HG03097 (cell line): ENCODE results near the gene KRTAP2-3.
"Not testable (repeated sequence)": the region's sequence is repeated elsewhere in the genome, so short reads cannot be mapped to it uniquely, and the experiment has no call there.

Experiments
- ATAC-seq: cut with Tn5 transposase; IDR thresholded peaks from one replicate; pipeline ENCODE4 v1.9.1; 2021; ENCODE audit not compliant: unreplicated experiment, low FRiP score

KRTAP2-3 gene

DNA sequence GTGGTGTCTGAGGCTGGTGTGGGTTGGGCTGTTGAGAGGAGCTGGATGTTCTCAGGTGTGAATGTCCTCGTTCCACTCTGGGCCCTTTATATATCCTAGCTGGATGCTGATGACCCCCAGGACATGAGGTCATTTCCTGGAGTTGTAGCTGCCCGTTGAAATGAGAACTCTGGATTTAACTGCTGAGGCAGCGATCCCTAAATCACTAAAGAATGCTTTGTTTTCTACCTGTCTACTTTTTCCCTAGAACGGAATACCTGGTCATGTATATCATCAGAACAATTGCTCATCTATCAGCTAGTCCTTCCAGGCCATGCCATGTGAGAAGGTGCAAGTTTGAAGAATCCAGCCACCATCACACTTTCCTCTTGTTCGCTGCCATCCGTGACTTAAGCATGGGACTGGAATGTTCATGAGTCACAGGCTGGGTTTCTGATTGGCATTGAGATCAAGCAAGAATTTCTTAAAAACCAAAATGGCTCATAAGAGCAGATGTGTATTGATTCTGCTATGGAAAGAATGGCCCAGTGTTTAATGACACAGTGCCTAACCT lies at the start of gene KRTAP2-3:
Gene KRTAP2-3, minus strand, starts transcription at position 63 of the 553 bp plus-strand sequence. CDS start 64 bp downstream, outside the sequence.
- ATAC-seq, result no peak

DNA sequence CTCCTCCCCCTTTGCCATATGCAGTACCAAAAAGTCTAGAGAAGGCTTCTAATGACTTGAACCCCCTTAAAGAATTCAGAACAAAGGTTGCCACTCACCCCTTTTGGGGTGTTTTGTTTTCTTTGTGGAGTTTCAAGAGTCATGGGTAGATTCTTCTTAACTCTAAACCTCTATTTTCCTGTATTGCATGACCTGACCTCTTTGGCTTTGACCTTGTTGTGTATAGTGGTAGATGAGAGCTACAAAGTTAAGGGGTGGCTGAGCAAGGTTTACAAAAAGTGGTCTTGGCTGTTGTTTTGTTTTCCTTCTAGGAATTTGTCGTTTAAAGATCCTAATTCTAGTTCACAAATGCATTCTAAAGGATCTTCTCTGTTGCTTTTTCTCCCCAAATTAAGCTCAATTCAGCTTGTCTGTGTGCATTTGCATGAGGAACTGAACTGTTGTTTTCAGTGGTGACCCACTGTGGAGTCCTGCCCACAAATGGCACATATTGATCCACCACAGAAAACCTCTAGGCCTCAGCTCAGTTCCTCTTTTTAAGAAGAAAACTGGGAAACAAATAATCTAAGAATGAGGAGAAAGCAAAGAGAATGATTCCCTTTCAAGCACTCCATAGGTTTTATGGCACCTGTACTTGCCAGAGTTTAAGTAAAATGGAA lies 48.9 kb upstream of the KRTAP2-3 start:
- ATAC-seq, result not testable (repeated sequence)

- no peak for ATAC-seq
Measured at GRCh38 chr17:41107941-41108450, 48.1 kb upstream of the KRTAP2-3 start.

DNA sequence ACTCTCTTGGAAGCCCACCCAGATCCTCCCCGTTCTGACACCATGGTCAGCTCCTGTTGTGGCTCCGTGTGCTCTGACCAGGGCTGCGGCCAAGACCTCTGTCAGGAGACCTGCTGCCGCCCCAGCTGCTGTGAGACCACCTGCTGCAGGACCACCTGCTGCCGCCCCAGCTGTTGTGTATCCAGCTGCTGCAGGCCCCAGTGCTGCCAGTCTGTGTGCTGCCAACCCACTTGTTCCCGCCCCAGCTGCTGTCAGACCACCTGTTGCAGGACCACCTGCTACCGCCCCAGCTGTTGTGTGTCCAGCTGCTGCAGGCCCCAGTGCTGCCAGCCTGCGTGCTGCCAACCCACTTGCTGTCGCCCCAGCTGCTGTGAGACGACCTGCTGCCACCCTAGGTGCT lies 45.4 kb upstream of the KRTAP2-3 start, which contains the start of gene KRTAP4-9:
Gene KRTAP4-9, plus strand, starts transcription at position 43 of the 400 bp plus-strand sequence. Its CDS starts 0 bp downstream, at position 43.
- not testable (repeated sequence) for ATAC-seq

DNA sequence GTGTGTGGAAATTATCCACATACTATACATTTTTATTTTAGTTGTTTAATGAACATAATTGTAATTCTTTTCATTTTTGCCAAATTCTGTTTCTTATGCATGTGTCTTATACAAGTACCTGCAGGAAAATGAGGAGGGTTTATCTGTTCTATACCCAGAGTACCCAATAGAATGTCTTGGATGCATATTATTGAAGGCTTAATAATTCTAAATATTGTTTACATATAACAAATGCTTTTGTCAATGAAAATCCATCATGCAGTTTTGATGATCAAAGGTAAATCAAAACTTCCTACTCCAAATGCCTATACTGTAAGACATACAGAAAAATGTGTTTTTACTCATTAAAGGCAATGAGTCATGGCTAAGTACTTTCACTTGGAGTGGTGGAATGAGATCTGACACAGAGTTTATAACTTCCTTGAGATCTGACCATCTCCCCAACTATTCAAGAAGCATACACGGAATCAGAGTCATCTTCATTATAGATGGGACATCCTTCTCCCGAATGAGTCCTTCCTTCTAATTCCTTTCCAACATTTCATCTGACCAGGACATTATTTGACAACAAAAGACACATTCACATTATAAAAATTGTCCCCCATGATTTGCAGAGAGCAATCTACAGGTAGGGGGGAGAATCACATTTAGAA lies 44.6 kb upstream of the KRTAP2-3 start:
- not testable (repeated sequence) for ATAC-seq

- ATAC-seq, result no peak
Measured at GRCh38 chr17:41103896-41104295, 44.0 kb upstream of the KRTAP2-3 start.

GRCh38 chr17:41101586-41102259 lies 41.8 kb upstream of the KRTAP2-3 start, which contains the start of gene KRTAP4-16:
KRTAP4-16 (minus strand) TSS chr17:41102209; CDS start chr17:41102209, 0 bp downstream.
- no peak for ATAC-seq

DNA sequence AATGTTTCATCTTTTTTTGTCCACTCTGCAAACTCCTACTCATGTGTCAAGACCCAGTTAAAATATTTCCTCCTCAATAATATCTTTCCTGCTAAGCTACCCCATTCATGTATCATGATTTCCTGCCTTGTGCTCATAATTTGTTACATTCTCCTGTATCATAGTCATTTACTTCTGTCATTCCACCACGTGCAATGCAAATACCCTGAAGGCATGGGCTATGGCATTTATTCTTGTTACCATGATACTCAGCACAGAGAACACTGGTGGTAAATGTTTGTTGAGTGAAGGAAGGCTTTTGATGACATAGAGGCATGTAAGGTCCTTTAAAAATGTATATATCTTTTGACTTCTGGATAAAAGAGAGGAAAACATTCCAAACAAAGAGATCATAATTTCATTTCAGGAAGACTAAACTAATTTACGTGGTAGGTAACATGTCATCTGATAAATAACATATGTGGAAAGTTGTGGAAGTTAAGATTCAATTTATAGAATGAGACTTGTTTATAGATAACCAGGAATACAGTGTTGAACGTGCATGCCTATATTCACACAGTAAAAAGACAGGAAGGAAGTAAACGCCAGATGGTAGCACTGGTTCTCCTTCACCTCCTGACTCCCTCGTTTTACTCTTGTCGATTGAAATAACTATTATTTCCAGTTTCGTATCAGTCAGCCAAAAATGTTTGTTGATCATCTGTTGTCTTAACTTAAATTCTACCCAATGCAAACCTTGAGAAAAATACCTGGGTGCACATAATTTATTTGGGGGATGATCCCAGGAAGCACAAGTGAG lies 40.0 kb upstream of the KRTAP2-3 start:
- not testable (repeated sequence) for ATAC-seq

DNA sequence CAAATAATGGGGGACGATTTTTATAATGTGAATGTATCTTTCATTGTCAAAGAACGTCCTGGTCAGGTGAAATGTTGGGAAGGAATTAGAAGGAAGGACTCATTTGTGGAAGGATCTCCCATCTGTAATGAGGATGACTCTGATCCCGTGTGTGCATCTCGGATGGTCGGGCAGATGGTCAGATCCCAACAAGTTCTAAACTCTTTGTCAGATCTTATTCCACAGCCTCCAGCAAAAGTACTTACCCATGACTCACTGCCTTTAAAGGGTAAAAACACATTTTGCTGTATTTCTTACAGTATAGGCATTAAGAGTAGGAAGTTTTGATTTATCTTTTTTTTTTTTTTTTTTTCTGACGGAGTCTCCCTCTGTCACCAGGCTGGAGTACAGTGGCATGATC lies 38.6 kb upstream of the KRTAP2-3 start:
- no peak for ATAC-seq

DNA sequence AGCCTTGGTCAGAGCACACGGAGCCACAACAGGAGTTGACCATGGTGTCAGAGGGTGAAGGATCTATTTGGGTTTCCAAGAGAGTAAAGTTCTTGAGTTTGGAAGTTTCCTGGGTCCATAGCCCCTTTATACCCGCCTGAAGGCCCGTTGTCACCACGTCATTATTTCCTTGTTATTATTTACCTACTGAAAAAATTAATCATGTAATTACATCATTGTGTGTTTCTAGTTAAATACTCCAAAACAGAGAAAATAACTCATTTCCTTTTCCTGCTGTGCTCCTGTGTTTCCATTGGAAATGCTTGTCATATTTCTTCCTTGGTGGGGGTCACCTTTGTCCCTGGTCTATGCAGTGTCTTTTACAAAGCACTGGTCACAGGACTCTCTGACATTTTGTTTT lies 38.1 kb upstream of the KRTAP2-3 start, which contains the start of gene KRTAP4-8:
Gene KRTAP4-8, minus strand, starts transcription at position 101 of the 400 bp plus-strand sequence. Its CDS starts 58 bp downstream, at position 43.
- no peak for ATAC-seq

- ATAC-seq, result no peak
Measured at GRCh38 chr17:41096055-41096454, 36.1 kb upstream of the KRTAP2-3 start.

- ATAC-seq, result not testable (repeated sequence)
Measured at GRCh38 chr17:41088760-41089352, 28.9 kb upstream of the KRTAP2-3 start.

- not testable (repeated sequence) for ATAC-seq
Measured at GRCh38 chr17:41084100-41084856, 24.4 kb upstream of the KRTAP2-3 start, which contains the start of gene KRTAP4-7. KRTAP4-7 (plus strand) TSS chr17:41084150; CDS start chr17:41084207, 57 bp downstream.

- not testable (repeated sequence) for ATAC-seq
Measured at GRCh38 chr17:41083427-41083826, 23.5 kb upstream of the KRTAP2-3 start.

GRCh38 chr17:41082626-41083025 lies 22.7 kb upstream of the KRTAP2-3 start:
- ATAC-seq, result no peak

- ATAC-seq, result no peak
Measured at GRCh38 chr17:41076788-41077187, 16.9 kb upstream of the KRTAP2-3 start.

- no peak for ATAC-seq
Measured at GRCh38 chr17:41073676-41074075, 13.8 kb upstream of the KRTAP2-3 start.

GRCh38 chr17:41071606-41072360 lies 11.9 kb upstream of the KRTAP2-3 start:
- no peak for ATAC-seq
